Neural cell (in vitro differentiated cells): ENCODE results near the gene MIEN1. TPM values are rescaled to one million over a fixed set of nuclear protein-coding genes. Genes with fewer than 3 reads are reported as not detected.
"Not testable (repeated sequence)": the region's sequence is repeated elsewhere in the genome, so short reads cannot be mapped to it uniquely, and the experiment has no call there.

ENCODE experiments used
- H2AFZ ChIP-seq: fragments of 200-600, 300-800 bp; sonication (generic), shearing (Covaris generic); 2 replicates; pipeline ENCODE4 v1.6.0; 2014; ENCODE audit warnings: low read depth, mild to moderate bottlenecking, antibody characterized with exemption, low read length, moderate library complexity
- H3F3A ChIP-seq: fragments of 200-600 bp; shearing (Covaris generic); 2 replicates; pipeline ENCODE4 v1.6.1; 2016; ENCODE audit warnings: mild to moderate bottlenecking, moderate library complexity, mixed read lengths, antibody characterized with exemption, low read length; ENCODE audit not compliant: insufficient read depth, poor library complexity, severe bottlenecking
- H3K27ac ChIP-seq: fragments of 200-600, 300-800 bp; sonication (generic), shearing (Covaris generic); 2 replicates; pipeline ENCODE4 v1.5.1; 2014; ENCODE audit warnings: mild to moderate bottlenecking, low read length, moderate library complexity
- H3K27me3 ChIP-seq: fragments of 300-800, 200-600 bp; sonication (generic), shearing (Covaris generic); 2 replicates; pipeline ENCODE4 v1.6.0; 2014; ENCODE audit warnings: mild to moderate bottlenecking, low read depth, low read length, moderate library complexity; ENCODE audit not compliant: insufficient read depth
- H3K36me3 ChIP-seq: fragments of 300-800, 200-600 bp; sonication (generic), shearing (Covaris generic); 2 replicates; pipeline ENCODE4 v1.5.1; 2014; ENCODE audit warnings: mild to moderate bottlenecking, antibody characterized with exemption, low read length, moderate library complexity; ENCODE audit not compliant: insufficient read depth
- H3K4me2 ChIP-seq: fragments of 300-800, 200-600 bp; sonication (generic), shearing (Covaris generic); 2 replicates; pipeline ENCODE4 v1.6.0; 2014; ENCODE audit warnings: mild to moderate bottlenecking, low read length
- H3K4me3 ChIP-seq: fragments of 300-800, 200-600 bp; sonication (generic), shearing (Covaris generic); 2 replicates; pipeline ENCODE4 v1.5.1; 2014; ENCODE audit warnings: mild to moderate bottlenecking, low read length, moderate library complexity
- H3K79me2 ChIP-seq: fragments of 200-600 bp; shearing (Covaris generic); replicated peaks from 2 replicates; pipeline ENCODE4 v1.6.0; 2014; ENCODE audit warnings: mild to moderate bottlenecking, low read length, moderate library complexity; ENCODE audit not compliant: insufficient read depth
- H3K9ac ChIP-seq: fragments of 300-800, 200-600 bp; sonication (generic), shearing (Covaris generic); 2 replicates; pipeline ENCODE4 v1.6.1; 2016; ENCODE audit warnings: mild to moderate bottlenecking, low read length, mixed read lengths
- H3K9me2 ChIP-seq: fragments of 200-600 bp; shearing (Covaris generic); 2 replicates; pipeline ENCODE4 v1.6.1; 2016; ENCODE audit warnings: mild to moderate bottlenecking, low read length, mixed read lengths; ENCODE audit not compliant: insufficient read depth
- H3K9me3 ChIP-seq: fragments of 200-600, 300-800 bp; sonication (generic), shearing (Covaris generic); 2 replicates; pipeline ENCODE4 v1.6.1; 2016; ENCODE audit warnings: mild to moderate bottlenecking, mixed run types, low read length, moderate library complexity, mixed read lengths
- H4K20me1 ChIP-seq: fragments of 200-600 bp; shearing (Covaris generic); 2 replicates; pipeline ENCODE4 v1.6.1; 2016; ENCODE audit warnings: mild to moderate bottlenecking, mixed run types; ENCODE audit not compliant: insufficient read depth
- EP300 ChIP-seq: fragments of 450-650 bp; conservative IDR thresholded peaks from 2 replicates; pipeline ENCODE4 v1.6.1; 2014; ENCODE audit warnings: antibody characterized with exemption, mild to moderate bottlenecking, moderate library complexity; ENCODE audit not compliant: poor library complexity, severe bottlenecking
- EZH2 ChIP-seq: fragments of 200-600, 300-800 bp; shearing (Covaris generic), sonication (generic); IDR thresholded peaks from 2 replicates; pipeline ENCODE4 v1.6.1; 2014; ENCODE audit warnings: antibody characterized with exemption, low read length, borderline replicate concordance, mild to moderate bottlenecking; ENCODE audit not compliant: insufficient read depth, poor library complexity, severe bottlenecking
- MXI1 ChIP-seq: fragments of 450-650 bp; conservative IDR thresholded peaks from 2 replicates; pipeline ENCODE4 v1.6.1; 2014; ENCODE audit warnings: antibody characterized with exemption, mild to moderate bottlenecking; ENCODE audit not compliant: poor library complexity, severe bottlenecking
- POLR2AphosphoS5 ChIP-seq: IDR thresholded peaks from 2 replicates; pipeline ENCODE4 v1.6.1; 2012
- RAD21 ChIP-seq: fragments of 450-650 bp; conservative IDR thresholded peaks from 2 replicates; pipeline ENCODE4 v1.6.1; 2014; ENCODE audit warnings: antibody characterized with exemption, mild to moderate bottlenecking, moderate library complexity
- SMC3 ChIP-seq: fragments of 450-650 bp; conservative IDR thresholded peaks from 2 replicates; pipeline ENCODE4 v1.6.1; 2014; ENCODE audit warnings: antibody characterized with exemption, mild to moderate bottlenecking, moderate library complexity; ENCODE audit not compliant: poor library complexity
- TAF1 ChIP-seq: IDR thresholded peaks from 2 replicates; pipeline ENCODE4 v1.6.1; 2012; ENCODE audit warnings: low read depth
- polyA plus RNA-seq: library from polyadenylated mRNA; depleted of rRNA; stranded (reverse); fragments of >200 nt; gene quantifications from 2 replicates; pipeline ENCODE4 v1.2.3, GENCODE V29; 2014
- TF ChIP-seq, protein P1 (sequence below): fragments of 450-650 bp; IDR thresholded peaks from 2 replicates; pipeline ENCODE4 v1.5.1; 2014; ENCODE audit warnings: antibody characterized with exemption, mild to moderate bottlenecking, moderate library complexity; ENCODE audit not compliant: poor library complexity, severe bottlenecking
- TF ChIP-seq, protein P2 (sequence below): IDR thresholded peaks from 2 replicates; pipeline ENCODE4 v1.6.1; 2012; ENCODE audit warnings: borderline replicate concordance

The MIEN1 gene
- polyA plus RNA-seq, 1 donor from 2014 or later: 106 TPM

DNA sequence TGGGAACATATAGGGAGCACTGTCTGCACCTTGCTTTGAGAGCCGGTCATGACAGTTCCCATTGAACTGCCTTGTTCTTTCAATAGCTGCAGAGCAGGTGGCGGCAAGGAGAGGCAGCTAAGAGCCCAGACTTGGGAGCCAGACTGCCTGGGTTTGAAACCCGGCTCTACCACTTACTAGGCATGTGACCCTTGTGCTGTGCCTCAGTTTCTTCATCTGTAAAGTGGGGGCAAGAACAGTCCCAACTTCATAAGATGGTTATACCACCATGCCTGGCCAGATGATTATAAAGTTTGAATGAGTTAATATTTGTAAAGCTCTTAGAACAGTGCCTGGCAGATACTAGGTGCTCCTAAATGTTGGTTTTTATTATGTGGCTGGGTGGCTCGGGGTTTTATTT is 16.1 kb downstream of the MIEN1 start:
- no peaks in the 10 kb centered on the region for H3K9me3 ChIP-seq
- H3K4me3 ChIP-seq: no peak overlapping the region
- no peak overlapping the region for H3K4me2 ChIP-seq
- no peaks in the 10 kb centered on the region for H3K79me2 ChIP-seq
- H3K36me3 ChIP-seq: no peaks in the 10 kb centered on the region
- H4K20me1 ChIP-seq: no peaks in the 10 kb centered on the region
- H3K27me3 ChIP-seq: no peaks in the 10 kb centered on the region
- H3F3A ChIP-seq: no peaks in the 10 kb centered on the region
- no peak overlapping the region for H3K27ac ChIP-seq
- H3K9ac ChIP-seq: no peak overlapping the region
- H2AFZ ChIP-seq: no peak overlapping the region
- H3K9me2 ChIP-seq: no peaks in the 10 kb centered on the region
- no peak for TF ChIP-seq POLR2AphosphoS5
- TF ChIP-seq, protein P1, sequence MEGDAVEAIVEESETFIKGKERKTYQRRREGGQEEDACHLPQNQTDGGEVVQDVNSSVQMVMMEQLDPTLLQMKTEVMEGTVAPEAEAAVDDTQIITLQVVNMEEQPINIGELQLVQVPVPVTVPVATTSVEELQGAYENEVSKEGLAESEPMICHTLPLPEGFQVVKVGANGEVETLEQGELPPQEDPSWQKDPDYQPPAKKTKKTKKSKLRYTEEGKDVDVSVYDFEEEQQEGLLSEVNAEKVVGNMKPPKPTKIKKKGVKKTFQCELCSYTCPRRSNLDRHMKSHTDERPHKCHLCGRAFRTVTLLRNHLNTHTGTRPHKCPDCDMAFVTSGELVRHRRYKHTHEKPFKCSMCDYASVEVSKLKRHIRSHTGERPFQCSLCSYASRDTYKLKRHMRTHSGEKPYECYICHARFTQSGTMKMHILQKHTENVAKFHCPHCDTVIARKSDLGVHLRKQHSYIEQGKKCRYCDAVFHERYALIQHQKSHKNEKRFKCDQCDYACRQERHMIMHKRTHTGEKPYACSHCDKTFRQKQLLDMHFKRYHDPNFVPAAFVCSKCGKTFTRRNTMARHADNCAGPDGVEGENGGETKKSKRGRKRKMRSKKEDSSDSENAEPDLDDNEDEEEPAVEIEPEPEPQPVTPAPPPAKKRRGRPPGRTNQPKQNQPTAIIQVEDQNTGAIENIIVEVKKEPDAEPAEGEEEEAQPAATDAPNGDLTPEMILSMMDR: no peak
- TF ChIP-seq TAF1: no peak
- TF ChIP-seq SMC3: no peak
- no peak for TF ChIP-seq EP300
- TF ChIP-seq RAD21: no peak
- no peak for TF ChIP-seq EZH2
- TF ChIP-seq, protein P2, sequence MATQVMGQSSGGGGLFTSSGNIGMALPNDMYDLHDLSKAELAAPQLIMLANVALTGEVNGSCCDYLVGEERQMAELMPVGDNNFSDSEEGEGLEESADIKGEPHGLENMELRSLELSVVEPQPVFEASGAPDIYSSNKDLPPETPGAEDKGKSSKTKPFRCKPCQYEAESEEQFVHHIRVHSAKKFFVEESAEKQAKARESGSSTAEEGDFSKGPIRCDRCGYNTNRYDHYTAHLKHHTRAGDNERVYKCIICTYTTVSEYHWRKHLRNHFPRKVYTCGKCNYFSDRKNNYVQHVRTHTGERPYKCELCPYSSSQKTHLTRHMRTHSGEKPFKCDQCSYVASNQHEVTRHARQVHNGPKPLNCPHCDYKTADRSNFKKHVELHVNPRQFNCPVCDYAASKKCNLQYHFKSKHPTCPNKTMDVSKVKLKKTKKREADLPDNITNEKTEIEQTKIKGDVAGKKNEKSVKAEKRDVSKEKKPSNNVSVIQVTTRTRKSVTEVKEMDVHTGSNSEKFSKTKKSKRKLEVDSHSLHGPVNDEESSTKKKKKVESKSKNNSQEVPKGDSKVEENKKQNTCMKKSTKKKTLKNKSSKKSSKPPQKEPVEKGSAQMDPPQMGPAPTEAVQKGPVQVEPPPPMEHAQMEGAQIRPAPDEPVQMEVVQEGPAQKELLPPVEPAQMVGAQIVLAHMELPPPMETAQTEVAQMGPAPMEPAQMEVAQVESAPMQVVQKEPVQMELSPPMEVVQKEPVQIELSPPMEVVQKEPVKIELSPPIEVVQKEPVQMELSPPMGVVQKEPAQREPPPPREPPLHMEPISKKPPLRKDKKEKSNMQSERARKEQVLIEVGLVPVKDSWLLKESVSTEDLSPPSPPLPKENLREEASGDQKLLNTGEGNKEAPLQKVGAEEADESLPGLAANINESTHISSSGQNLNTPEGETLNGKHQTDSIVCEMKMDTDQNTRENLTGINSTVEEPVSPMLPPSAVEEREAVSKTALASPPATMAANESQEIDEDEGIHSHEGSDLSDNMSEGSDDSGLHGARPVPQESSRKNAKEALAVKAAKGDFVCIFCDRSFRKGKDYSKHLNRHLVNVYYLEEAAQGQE: no peak
- no peak for TF ChIP-seq MXI1

DNA sequence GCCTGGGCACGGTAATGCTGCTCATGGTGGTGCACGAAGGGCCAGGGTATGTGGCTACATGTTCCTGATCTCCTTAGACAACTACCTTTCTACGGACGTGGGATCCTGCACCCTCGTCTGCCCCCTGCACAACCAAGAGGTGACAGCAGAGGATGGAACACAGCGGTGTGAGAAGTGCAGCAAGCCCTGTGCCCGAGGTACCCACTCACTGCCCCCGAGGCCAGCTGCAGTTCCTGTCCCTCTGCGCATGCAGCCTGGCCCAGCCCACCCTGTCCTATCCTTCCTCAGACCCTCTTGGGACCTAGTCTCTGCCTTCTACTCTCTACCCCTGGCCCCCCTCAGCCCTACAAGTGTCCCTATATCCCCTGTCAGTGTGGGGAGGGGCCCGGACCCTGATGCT is 18.5 kb downstream of the MIEN1 start:
- Histone ChIP-seq H3K79me2 (no peaks in the 10 kb centered on the region), H3K27me3 (no peaks in the 10 kb centered on the region), H3K4me2 (no peak overlapping the region), H3K9me3 (no peaks in the 10 kb centered on the region), H3K27ac (no peak overlapping the region), H3F3A (no peaks in the 10 kb centered on the region), H3K9ac (no peak overlapping the region), H3K36me3 (no peaks in the 10 kb centered on the region), H3K4me3 (no peak overlapping the region), H4K20me1 (no peaks in the 10 kb centered on the region), H2AFZ (no peak overlapping the region), H3K9me2 (no peaks in the 10 kb centered on the region)
- TF ChIP-seq EP300: no peak
- no peak for TF ChIP-seq POLR2AphosphoS5

DNA sequence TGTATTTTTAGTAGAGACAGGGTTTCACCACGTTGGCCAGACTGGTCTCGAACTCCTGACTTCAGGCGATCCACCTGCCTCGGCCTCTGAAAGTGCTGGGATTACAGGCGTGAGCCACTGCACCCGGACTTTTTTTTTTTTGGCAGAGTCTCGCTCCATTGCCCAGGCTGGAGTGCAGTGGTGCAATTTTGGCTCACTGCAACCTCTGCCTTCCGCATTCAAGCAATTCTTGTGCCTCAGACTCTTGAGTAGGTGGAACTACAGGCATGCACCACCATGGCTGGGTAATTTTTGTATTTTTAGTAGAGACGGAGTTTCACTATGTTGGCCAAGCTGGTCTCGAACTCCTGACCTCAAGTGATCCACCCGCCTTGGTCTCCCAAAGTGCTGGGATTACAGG is 19.3 kb downstream of the MIEN1 start:
- H3K4me3 ChIP-seq, H3K9me3 ChIP-seq, H3K79me2 ChIP-seq, H3K4me2 ChIP-seq, H3F3A ChIP-seq, H3K9me2 ChIP-seq, H3K9ac ChIP-seq, H3K36me3 ChIP-seq, H4K20me1 ChIP-seq, H3K27me3 ChIP-seq, H2AFZ ChIP-seq, H3K27ac ChIP-seq: not testable (repeated sequence)
